Lower lobe of right lung (tissue), 2 donors: Measurements from ENCODE around the gene SCN1B. TPM values are rescaled to one million over a fixed set of nuclear protein-coding genes. Genes with fewer than 3 reads are reported as not detected.

ENCODE experiments used
- ATAC-seq, 2 donors: fragments of 200-7000 bp; cut with Tn5 transposase; one replicate each; pipeline ENCODE4 v1.9.1; 2020 to 2022; ENCODE audit warnings: mild to moderate bottlenecking in 2 of 2, moderate library complexity in 2 of 2
- DNase-seq: peaks from one replicate; pipeline ENCODE4 v3.0.0-alpha.2; 2020
- H3K27ac ChIP-seq: fragments of 200-600 bp; one replicate; pipeline ENCODE4 v1.8.0; 2022
- H3K27me3 ChIP-seq: fragments of 200-600 bp; one replicate; pipeline ENCODE4 v1.8.0; 2022; ENCODE audit warnings: low read depth
- H3K36me3 ChIP-seq: fragments of 200-600 bp; one replicate; pipeline ENCODE4 v1.8.0; 2022; ENCODE audit warnings: mild to moderate bottlenecking
- H3K4me1 ChIP-seq: fragments of 200-600 bp; one replicate; pipeline ENCODE4 v1.8.0; 2022
- H3K4me3 ChIP-seq: fragments of 200-600 bp; one replicate; pipeline ENCODE4 v1.8.0; 2022; ENCODE audit warnings: mild to moderate bottlenecking
- H3K9me3 ChIP-seq: fragments of 200-600 bp; one replicate; pipeline ENCODE4 v1.8.0; 2022
- intact Hi-C: fragments of 100-400 bp; cut with DNase I; formaldehyde crosslinking; loops from one replicate; pipeline ENCODE4 v1.11.0; 2022
- total RNA-seq: library from RNA; stranded (reverse); fragmentation: NEBNext Ultra II Directional; extraction: Animal tissue kit (Norgen Biotek cat#: 25700); gene quantifications from one replicate; pipeline ENCODE4 v1.2.1, GENCODE V29; 2021
- TF ChIP-seq, protein P1 (sequence below): fragments of 200-600 bp; IDR thresholded peaks from one replicate; pipeline ENCODE4 v1.8.0; 2022; ENCODE audit warnings: antibody characterized with exemption, mild to moderate bottlenecking
- donor health status: DM: no; HTN: yes; CAD: no; lungs with severe emphysema.

SCN1B gene
- total RNA-seq, 1 donor from 2014 or later = 9.8 TPM

DNA sequence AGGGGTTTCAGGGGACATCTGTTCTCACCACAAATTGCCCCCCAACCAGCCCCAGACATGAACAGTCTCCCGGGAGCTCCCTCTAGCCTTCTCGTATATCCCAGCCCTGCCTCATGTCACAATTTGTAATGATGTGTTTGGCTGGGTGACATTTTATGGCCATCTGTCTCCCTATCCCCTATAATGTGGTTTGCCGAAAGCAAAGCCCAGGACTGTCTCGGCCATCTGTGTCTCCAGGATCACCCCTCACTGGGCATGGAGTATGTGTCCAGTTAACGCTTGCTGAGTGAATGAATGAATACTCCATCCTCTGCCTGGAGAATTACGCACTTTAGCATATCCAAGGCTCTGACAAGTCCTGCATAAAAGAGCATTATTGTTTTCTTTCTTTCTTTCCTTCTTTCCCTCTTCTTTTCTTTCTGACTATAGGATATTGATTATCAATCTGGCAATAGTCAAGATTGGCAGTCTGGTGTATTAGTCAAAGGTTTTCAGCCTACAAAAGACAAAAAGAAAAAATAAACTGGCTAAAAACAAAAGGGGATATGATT is 26.3 kb downstream of the SCN1B start:
- Histone ChIP-seq H3K4me3 (no peak overlapping the region), H3K4me1 (no peaks in the 10 kb centered on the region), H3K27me3 (no peaks in the 10 kb centered on the region), H3K9me3 (no peaks in the 10 kb centered on the region), H3K36me3 (no peaks in the 10 kb centered on the region), H3K27ac (no peak overlapping the region)
- ATAC-seq (no peak), DNase-seq (peak; percentile 7)
- TF ChIP-seq, protein P1, sequence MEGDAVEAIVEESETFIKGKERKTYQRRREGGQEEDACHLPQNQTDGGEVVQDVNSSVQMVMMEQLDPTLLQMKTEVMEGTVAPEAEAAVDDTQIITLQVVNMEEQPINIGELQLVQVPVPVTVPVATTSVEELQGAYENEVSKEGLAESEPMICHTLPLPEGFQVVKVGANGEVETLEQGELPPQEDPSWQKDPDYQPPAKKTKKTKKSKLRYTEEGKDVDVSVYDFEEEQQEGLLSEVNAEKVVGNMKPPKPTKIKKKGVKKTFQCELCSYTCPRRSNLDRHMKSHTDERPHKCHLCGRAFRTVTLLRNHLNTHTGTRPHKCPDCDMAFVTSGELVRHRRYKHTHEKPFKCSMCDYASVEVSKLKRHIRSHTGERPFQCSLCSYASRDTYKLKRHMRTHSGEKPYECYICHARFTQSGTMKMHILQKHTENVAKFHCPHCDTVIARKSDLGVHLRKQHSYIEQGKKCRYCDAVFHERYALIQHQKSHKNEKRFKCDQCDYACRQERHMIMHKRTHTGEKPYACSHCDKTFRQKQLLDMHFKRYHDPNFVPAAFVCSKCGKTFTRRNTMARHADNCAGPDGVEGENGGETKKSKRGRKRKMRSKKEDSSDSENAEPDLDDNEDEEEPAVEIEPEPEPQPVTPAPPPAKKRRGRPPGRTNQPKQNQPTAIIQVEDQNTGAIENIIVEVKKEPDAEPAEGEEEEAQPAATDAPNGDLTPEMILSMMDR = no peak
- intact Hi-C loops = no loop called here

DNA sequence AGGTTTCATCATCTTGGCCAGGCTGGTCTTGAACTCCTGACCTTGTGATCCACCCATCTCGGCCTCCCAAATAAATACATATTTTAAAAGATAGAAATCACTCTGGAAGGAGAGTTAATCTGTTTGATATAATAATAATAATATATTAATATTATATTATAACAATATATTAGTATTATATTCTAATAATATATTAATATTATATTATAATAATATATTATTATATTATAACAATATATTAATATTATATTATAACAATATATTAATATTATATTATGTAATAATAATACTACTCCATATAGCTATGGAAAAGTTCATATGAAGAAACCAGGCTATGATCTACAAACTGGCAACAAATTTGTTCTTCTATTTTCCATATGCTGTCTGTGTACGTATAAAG is 28.1 kb downstream of the SCN1B start:
- H3K27me3 ChIP-seq = no peaks in the 10 kb centered on the region
- no peak overlapping the region for H3K27ac ChIP-seq
- H3K4me3 ChIP-seq = no peak overlapping the region
- TF ChIP-seq, protein P1 = no peak
- H3K36me3 ChIP-seq = no peaks in the 10 kb centered on the region
- intact Hi-C loops = no loop called here
- H3K9me3 ChIP-seq = no peaks in the 10 kb centered on the region
- no peaks in the 10 kb centered on the region for H3K4me1 ChIP-seq
- DNase-seq (no peak), ATAC-seq (no peak)

DNA sequence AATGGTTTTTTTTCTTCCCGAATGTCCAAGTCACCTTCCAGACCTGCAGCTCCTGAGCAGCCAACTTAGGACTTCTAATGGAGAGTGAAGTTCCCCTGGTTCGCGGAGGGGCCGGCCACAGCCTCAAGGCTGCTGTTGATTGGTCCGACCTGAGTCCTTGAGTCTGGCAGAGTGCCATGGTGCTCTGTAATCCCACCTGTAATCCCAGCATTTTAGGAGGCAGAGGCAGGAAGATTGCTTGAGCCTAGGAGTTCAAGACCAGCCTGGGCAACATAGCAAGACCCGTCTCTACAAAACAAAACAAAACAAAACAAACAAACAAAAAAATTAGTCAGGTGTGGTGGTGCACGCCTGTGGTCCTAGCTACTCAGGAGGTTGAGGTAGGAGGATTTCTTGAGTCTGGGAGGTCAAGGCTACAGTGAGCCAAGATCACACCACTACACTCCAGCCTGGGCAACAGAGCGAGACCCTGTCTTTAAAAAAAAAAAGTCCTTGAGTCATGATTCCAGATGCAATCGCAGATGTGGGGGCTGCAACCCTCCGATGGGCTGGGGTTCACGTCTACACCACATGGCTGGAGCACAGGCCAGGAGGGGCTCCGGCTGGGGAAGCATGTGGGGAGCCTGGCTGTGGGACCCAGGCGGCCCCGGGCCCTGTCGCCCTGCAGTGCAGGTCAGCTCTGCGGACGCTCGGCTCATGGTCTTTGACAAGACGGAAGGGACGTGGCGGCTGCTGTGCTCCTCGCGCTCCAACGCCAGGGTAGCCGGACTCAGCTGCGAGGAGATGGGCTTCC is 28.9 kb downstream of the SCN1B start:
- TF ChIP-seq, protein P1 = no peak
- Histone ChIP-seq H3K36me3 (no peaks in the 10 kb centered on the region), H3K9me3 (no peaks in the 10 kb centered on the region), H3K27ac (no peak overlapping the region), H3K27me3 (no peaks in the 10 kb centered on the region), H3K4me3 (no peak overlapping the region), H3K4me1 (no peaks in the 10 kb centered on the region)
- peak; percentile 18 to 31 for ATAC-seq
- DNase-seq = peak; percentile 44
- intact Hi-C loops = no loop called here

DNA sequence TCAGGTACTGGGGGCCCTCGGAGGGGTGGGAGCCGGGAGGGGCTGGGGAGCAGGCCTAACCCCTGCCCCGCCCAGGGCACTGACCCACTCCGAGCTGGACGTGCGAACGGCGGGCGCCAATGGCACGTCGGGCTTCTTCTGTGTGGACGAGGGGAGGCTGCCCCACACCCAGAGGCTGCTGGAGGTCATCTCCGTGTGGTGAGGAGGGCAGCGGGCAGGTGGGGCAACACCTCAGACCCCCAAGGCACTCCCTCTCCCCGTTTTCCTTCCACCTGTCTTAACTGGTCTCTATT is 29.5 kb downstream of the SCN1B start:
- Histone ChIP-seq H3K27me3 (no peaks in the 10 kb centered on the region), H3K9me3 (no peaks in the 10 kb centered on the region), H3K4me1 (no peaks in the 10 kb centered on the region), H3K4me3 (no peak overlapping the region), H3K27ac (no peak overlapping the region), H3K36me3 (no peaks in the 10 kb centered on the region)
- peak; percentile 13 to 35 for ATAC-seq
- intact Hi-C loops = no loop called here
- no peak for DNase-seq
- TF ChIP-seq, protein P1 = no peak

DNA sequence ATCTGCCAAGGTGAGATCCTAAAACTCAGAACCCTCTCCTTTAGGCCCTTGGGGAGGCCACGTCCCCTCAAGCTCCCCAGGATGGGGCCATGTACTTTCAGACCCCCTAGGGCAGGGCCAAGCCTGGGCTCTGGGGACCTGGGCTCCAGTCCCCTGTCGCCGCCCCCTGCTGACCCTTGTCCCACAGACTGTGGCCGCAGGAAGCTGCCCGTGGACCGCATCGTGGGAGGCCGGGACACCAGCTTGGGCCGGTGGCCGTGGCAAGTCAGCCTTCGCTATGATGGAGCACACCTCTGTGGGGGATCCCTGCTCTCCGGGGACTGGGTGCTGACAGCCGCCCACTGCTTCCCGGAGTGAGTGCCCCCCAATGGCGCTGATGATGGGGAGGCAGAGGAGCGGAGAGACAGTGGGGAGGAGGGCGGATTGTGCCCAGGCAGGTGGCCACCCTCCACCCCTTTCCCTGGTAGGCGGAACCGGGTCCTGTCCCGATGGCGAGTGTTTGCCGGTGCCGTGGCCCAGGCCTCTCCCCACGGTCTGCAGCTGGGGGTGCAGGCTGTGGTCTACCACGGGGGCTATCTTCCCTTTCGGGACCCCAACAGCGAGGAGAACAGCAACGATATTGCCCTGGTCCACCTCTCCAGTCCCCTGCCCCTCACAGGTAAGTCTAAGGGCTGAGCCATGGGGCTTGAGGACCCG is 30.0 kb downstream of the SCN1B start:
- no peak overlapping the region for H3K27ac ChIP-seq
- no peaks in the 10 kb centered on the region for H3K9me3 ChIP-seq
- DNase-seq (peak; percentile 45), ATAC-seq (peak in 1 of 2 donors; percentile 17)
- H3K4me3 ChIP-seq = no peak overlapping the region
- H3K4me1 ChIP-seq = no peaks in the 10 kb centered on the region
- H3K27me3 ChIP-seq = no peaks in the 10 kb centered on the region
- intact Hi-C loops = no loop called here
- H3K36me3 ChIP-seq = no peaks in the 10 kb centered on the region
- TF ChIP-seq, protein P1 = no peak
